Activated CD4-positive, alpha-beta T cell treated with anti-CD3 and anti-CD28 coated beads for 36 hours (primary cell): ENCODE measurements around the gene PANK2. TPM values are rescaled to one million over a fixed set of nuclear protein-coding genes. Genes with fewer than 3 reads are reported as not detected.
"Not testable (repeated sequence)": the region's sequence is repeated elsewhere in the genome, so short reads cannot be mapped to it uniquely, and the experiment has no call there.

Experiments used
- ATAC-seq: fragments of 200-7000 bp; cut with Tn5 transposase; one replicate; pipeline ENCODE4 v1.10.0; 2021; ENCODE audit warnings: mild to moderate bottlenecking, moderate library complexity
- CTCF ChIA-PET: fragments of 350-600 bp; sonication (Branson Sonifier 250); formaldehyde crosslinking; loops from one replicate; lab custom pipeline; 2021; ENCODE audit warnings: antibody characterized with exemption; lab: Charles Lee
- POLR2A ChIA-PET: fragments of 350-600 bp; sonication (Branson Sonifier 250); formaldehyde crosslinking; loops from one replicate; lab custom pipeline; 2021; ENCODE audit warnings: antibody characterized with exemption, inconsistent platforms; lab: Charles Lee
- DNase-seq: peaks from one replicate; pipeline ENCODE4 v3.0.0-alpha.2; 2020
- H3K27ac Mint-ChIP-seq: one replicate; pipeline ENCODE4 v1.8.0; 2021; ENCODE audit warnings: mixed read lengths
- H3K27me3 Mint-ChIP-seq: one replicate; pipeline ENCODE4 v1.8.0; 2021; ENCODE audit warnings: mixed read lengths
- H3K36me3 Mint-ChIP-seq: one replicate; pipeline ENCODE4 v1.8.0; 2021; ENCODE audit warnings: low read depth, mixed read lengths
- H3K4me1 Mint-ChIP-seq: one replicate; pipeline ENCODE4 v1.8.0; 2021; ENCODE audit warnings: mixed read lengths
- H3K4me3 Mint-ChIP-seq: one replicate; pipeline ENCODE4 v1.8.0; 2021; ENCODE audit warnings: mild to moderate bottlenecking, moderate library complexity, mixed read lengths
- H3K9me3 Mint-ChIP-seq: one replicate; pipeline ENCODE4 v1.8.0; 2021; ENCODE audit warnings: low read depth, mixed read lengths
- intact Hi-C, 2 experiments: fragments of 100-400 bp; cut with DNase I in 1 of 2; cut with micrococcal nuclease in 1 of 2; formaldehyde crosslinking; loops; one replicate each; pipeline versions ENCODE4 v1.14.2 to v1.15.1; 2022 to 2024; cut with DNase I, micrococcal nuclease
- total RNA-seq, 2 experiments: library from RNA; stranded (reverse); gene quantifications; one replicate each; pipeline ENCODE4 v1.2.3, GENCODE V29; 2021

PANK2 gene
- total RNA-seq, 2 experiments from 2014 or later, result 37.2 to 50.2 TPM

- peaks cover 49% of the 10 kb centered on the region for H3K36me3 Mint-ChIP-seq
- H3K27me3 Mint-ChIP-seq, result no peaks in the 10 kb centered on the region
- ATAC-seq (no peak), DNase-seq (peak; percentile 18)
- H3K4me3 Mint-ChIP-seq, result peak overlapping the region; percentile 95
- no peaks in the 10 kb centered on the region for H3K9me3 Mint-ChIP-seq
- peaks cover 51% of the 10 kb centered on the region for H3K4me1 Mint-ChIP-seq
- peak overlapping the region; percentile 93 for H3K27ac Mint-ChIP-seq
- intact Hi-C loops, result loop anchor here in 1 of 2 experiments (5.0 kb wide), 1 partner anchor 197 kb away; no protein-coding TSS in a partner anchor
- POLR2A ChIA-PET, result interaction anchor here (0.6 kb wide), 1 partner anchor 81 kb away, joined by 4 read pairs; no protein-coding TSS in a partner anchor
- CTCF ChIA-PET, result interaction anchor here (1.0 to 1.2 kb wide), 3 partner anchors 123 to 195 kb away, joined by 3 read pairs; no protein-coding TSS in a partner anchor
Observed at GRCh38 chr20:3890398-3890751, 1.2 kb downstream of the PANK2 start.

DNA sequence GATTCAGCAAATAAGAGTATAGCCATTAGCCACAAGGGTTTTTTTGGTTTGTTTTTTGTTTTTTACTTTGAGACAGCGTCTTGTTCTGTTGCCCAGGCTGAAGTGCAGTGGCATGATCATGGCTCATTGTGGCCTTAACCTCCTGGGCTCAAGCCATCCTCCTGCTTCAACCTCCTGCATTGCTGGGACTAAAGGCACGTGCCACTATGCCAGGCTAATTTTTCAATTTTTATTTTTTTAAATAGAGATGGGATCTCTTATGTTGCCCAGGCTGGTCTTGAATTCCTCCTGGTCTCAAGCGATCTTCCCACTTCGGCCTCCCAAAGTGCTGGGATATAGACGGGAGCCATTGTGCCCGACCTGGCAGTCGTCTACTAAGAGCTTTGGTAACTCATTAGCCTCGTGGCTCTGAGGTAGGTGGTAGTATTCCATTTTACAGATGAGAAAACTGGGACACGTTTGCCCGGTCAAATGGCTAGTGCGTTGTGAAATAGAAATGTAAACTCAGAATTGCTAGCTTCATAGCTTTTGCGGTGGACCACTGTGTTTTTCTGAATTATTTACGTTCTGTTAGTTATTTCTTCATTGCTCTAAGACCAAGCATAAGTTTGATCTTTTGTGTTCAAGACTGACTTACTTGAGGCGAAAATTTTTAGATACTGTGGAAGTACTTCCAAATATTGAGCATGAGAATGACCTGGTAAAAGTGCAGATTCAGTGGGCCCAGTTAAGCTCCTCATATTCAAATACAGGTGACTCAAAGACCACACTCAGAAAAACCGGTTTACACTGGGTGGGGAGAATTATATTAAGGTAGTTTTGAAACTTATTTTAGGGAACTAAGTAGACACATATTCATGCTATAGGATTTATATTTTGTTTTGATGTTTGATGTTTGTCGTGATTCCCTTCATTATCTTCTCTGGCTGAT lies 2.1 kb downstream of the PANK2 start:
- ChIA-PET CTCF (interaction anchor here (0.6 to 1.2 kb wide), 6 partner anchors 9 to 194 kb away, joined by 3 to 5 read pairs (median 3); no protein-coding TSS in a partner anchor), POLR2A (interaction anchor here (0.6 kb wide), 2 partner anchors 77 to 123 kb away, joined by 3 to 4 read pairs; partner anchors contain the start of gene ADISSP)
- ATAC-seq, result no peak
- peak overlapping the region; percentile 95 for H3K4me3 Mint-ChIP-seq
- no peaks in the 10 kb centered on the region for H3K27me3 Mint-ChIP-seq
- DNase-seq, result no peak
- intact Hi-C loops, result loop anchor here in 1 of 2 experiments (5.0 kb wide), 1 partner anchor 196 kb away; no protein-coding TSS in a partner anchor
- H3K27ac Mint-ChIP-seq, result peak overlapping the region; percentile 93
- no peaks in the 10 kb centered on the region for H3K9me3 Mint-ChIP-seq
- H3K4me1 Mint-ChIP-seq, result peaks cover 58% of the 10 kb centered on the region
- H3K36me3 Mint-ChIP-seq, result peaks cover 50% of the 10 kb centered on the region

GRCh38 chr20:3894796-3895195 lies 5.6 kb downstream of the PANK2 start:
- POLR2A ChIA-PET, result no interaction called here

DNA sequence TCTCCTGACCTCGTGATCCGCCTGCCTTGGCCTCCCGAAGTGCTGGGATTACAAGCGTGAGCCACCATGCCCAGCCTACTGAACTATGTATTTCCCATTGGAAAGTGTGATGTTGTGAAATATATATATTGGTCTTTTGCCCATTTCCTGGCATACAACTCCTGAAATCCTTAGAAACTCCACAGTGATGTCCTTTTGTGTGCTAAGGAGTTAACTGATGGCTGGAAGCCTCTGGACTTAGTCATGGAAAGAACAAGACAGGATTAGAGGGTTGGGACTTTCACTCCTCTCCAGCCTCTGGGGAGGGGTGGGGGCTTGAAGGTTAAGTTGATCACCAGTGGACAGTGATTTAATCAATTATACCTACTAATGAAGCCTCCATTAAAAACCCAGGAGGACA lies 7.1 kb downstream of the PANK2 start:
- no peaks in the 10 kb centered on the region for H3K9me3 Mint-ChIP-seq
- POLR2A ChIA-PET, result no interaction called here
- no peak overlapping the region for H3K4me3 Mint-ChIP-seq
- DNase-seq, result no peak
- peaks cover 45% of the 10 kb centered on the region for H3K36me3 Mint-ChIP-seq
- no peaks in the 10 kb centered on the region for H3K27me3 Mint-ChIP-seq
- ATAC-seq, result no peak
- no peak overlapping the region for H3K27ac Mint-ChIP-seq
- CTCF ChIA-PET, result no interaction called here
- H3K4me1 Mint-ChIP-seq, result peaks cover 78% of the 10 kb centered on the region
- intact Hi-C loops, result no loop called here

More at GRCh38 chr20:3894796-3895195, 5.6 kb downstream of the PANK2 start:
- Mint-ChIP-seq H3K36me3 (peaks cover 52% of the 10 kb centered on the region), H3K27me3 (no peaks in the 10 kb centered on the region), H3K4me1 (peaks cover 75% of the 10 kb centered on the region), H3K27ac (peak overlapping the region; percentile 48), H3K4me3 (no peak overlapping the region), H3K9me3 (no peaks in the 10 kb centered on the region)
- CTCF ChIA-PET, result interaction anchor here (0.6 kb wide), 1 partner anchor 62 kb away, joined by 3 read pairs; no protein-coding TSS in a partner anchor
- intact Hi-C loops, result loop anchor here in 1 of 2 experiments (5.0 kb wide), 1 partner anchor 193 kb away; no protein-coding TSS in a partner anchor
- DNase-seq (no peak), ATAC-seq (no peak)

- CTCF ChIA-PET, result interaction anchor here (0.7 to 0.8 kb wide), 2 partner anchors 11 to 112 kb away, joined by 3 read pairs; no protein-coding TSS in a partner anchor
- peaks cover 78% of the 10 kb centered on the region for H3K4me1 Mint-ChIP-seq
Observed at GRCh38 chr20:3896853-3897583, 7.8 kb downstream of the PANK2 start.

DNA sequence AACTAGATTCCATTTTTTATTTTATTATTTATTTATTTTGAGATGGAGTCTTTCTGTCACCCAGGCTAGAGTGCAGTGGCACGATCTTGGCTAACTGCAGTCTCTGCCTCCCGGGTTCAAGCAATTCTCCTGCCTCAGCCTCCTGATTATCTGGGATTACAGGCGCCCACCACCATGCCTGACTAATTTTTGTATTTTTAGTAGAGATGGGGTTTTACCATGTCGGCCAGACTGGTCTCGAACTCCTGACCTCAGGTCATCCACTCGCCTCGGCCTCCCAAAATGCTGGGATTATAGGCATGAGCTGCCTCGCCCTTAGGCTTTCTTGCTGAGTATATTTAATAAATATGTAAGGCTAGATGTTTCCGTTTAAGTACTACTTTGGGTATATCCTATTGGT lies 9.0 kb downstream of the PANK2 start:
- H3K4me3 Mint-ChIP-seq, POLR2A ChIA-PET, ATAC-seq, DNase-seq, H3K9me3 Mint-ChIP-seq, H3K27ac Mint-ChIP-seq, H3K27me3 Mint-ChIP-seq, intact Hi-C loops: not testable (repeated sequence)
- H3K4me1 Mint-ChIP-seq, result peaks cover 74% of the 10 kb centered on the region
- peaks cover 28% of the 10 kb centered on the region for H3K36me3 Mint-ChIP-seq
- CTCF ChIA-PET, result interaction anchor here (0.6 kb wide), 1 partner anchor 79 kb away, joined by 4 read pairs; no protein-coding TSS in a partner anchor

More at GRCh38 chr20:3896853-3897583, 7.8 kb downstream of the PANK2 start:
- Mint-ChIP-seq H3K27ac (peak overlapping the region; percentile 34), H3K36me3 (peaks cover 40% of the 10 kb centered on the region), H3K4me3 (no peak overlapping the region), H3K27me3 (no peaks in the 10 kb centered on the region), H3K9me3 (no peaks in the 10 kb centered on the region)
- intact Hi-C loops, result no loop called here
- ATAC-seq (no peak), DNase-seq (no peak)
- POLR2A ChIA-PET, result no interaction called here

- ATAC-seq (no peak), DNase-seq (no peak)
- Mint-ChIP-seq H3K27ac (no peak overlapping the region), H3K36me3 (peaks cover 25% of the 10 kb centered on the region), H3K4me3 (no peak overlapping the region), H3K4me1 (peaks cover 69% of the 10 kb centered on the region), H3K27me3 (no peaks in the 10 kb centered on the region), H3K9me3 (no peaks in the 10 kb centered on the region)
- intact Hi-C loops, result no loop called here
- CTCF ChIA-PET, result interaction anchor here (0.6 kb wide), 1 partner anchor 80 kb away, joined by 4 read pairs; no protein-coding TSS in a partner anchor
- POLR2A ChIA-PET, result no interaction called here
Observed at GRCh38 chr20:3898639-3899038, 9.5 kb downstream of the PANK2 start.

GRCh38 chr20:3900187-3900604 lies 11.0 kb downstream of the PANK2 start:
- ChIA-PET CTCF (interaction anchor here (0.6 to 1.5 kb wide), 4 partner anchors 9 to 185 kb away, joined by 3 to 5 read pairs (median 4); no protein-coding TSS in a partner anchor), POLR2A (no interaction called here)
- ATAC-seq (peak; percentile 57), DNase-seq (no peak)
- H3K36me3 Mint-ChIP-seq, result peaks cover 23% of the 10 kb centered on the region
- intact Hi-C loops, result no loop called here
- H3K4me3 Mint-ChIP-seq, result no peak overlapping the region
- H3K27me3 Mint-ChIP-seq, result no peaks in the 10 kb centered on the region
- no peaks in the 10 kb centered on the region for H3K9me3 Mint-ChIP-seq
- peaks cover 78% of the 10 kb centered on the region for H3K4me1 Mint-ChIP-seq
- peak overlapping the region; percentile 78 for H3K27ac Mint-ChIP-seq

DNA sequence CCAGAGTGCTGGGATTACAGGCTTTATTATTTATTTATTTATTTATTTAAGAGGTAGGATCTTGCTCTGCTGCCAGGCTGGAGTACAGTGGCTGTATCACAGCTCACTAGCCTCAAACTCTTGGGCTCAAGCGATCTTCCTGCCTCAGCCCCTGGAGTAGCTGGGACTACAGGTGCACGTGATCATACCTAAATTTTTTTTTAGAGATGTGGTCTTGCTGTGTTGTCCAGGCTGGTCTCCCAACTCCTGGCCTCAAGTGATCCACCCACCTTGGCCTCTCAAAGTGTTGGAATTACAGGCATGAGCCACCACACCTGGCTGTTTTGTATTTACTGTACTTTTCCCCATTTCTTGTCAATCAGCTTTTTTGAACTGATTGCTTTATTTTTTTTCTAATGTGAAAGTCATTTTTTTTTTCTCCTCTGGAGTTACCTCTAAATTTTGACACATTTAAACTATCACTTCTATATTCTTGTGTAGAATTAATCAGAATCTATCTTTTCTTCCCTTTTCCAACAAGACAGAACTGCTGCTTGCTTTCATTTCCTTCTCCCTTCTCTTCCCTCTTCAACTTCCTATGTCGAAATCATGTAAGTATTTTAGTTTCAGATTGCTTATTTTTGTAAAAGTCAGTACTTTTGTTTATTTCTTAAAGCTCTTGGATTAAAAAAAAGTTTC lies 12.0 kb downstream of the PANK2 start:
- Mint-ChIP-seq H3K4me1 (peaks cover 77% of the 10 kb centered on the region), H3K27me3 (no peaks in the 10 kb centered on the region), H3K36me3 (peaks cover 19% of the 10 kb centered on the region), H3K27ac (peak overlapping the region; percentile 62), H3K9me3 (no peaks in the 10 kb centered on the region), H3K4me3 (no peak overlapping the region)
- ChIA-PET POLR2A (interaction anchor here (0.6 to 0.7 kb wide), 2 partner anchors 190 to 915 kb away, joined by 3 to 4 read pairs; no protein-coding TSS in a partner anchor), CTCF (interaction anchor here (1.2 to 1.5 kb wide), 4 partner anchors 10 to 184 kb away, joined by 3 to 5 read pairs (median 4); no protein-coding TSS in a partner anchor)
- intact Hi-C loops, result no loop called here
- no peak for DNase-seq
- ATAC-seq, result no peak

DNA sequence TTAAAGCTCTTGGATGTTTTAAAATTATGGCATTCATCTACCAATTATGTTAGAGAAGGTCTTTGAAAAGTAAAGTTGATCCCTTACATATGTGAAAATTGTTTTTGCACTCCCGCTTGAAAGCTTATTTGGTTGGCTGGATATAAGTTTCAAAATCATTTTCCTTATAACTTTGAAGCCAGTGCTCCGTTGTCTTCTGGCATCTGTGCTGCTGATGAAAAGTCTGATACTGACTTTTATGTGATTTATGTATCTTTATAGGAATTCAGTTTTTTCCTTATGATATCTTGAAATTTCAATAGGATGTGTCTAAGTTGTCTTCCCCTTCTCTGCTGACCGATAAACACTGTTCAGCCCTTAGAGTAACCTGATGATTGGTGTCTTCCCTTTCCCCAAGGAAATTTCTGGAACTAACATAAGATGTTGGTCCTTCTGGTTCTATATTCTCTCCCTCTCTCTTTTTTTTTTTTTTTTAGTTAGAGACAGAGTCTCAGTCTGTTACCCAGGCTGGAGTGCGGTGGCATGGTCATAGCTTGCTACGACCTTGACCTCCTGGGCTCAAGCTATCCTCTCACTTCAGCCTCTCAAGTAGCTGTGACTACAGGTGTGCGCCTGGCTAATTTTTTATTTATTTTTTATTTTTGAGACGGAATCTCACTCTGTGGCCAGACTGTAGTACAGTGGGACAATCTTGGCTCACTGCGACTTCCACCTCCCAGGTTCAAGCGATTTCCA lies 12.7 kb downstream of the PANK2 start:
- ATAC-seq (no peak), DNase-seq (no peak)
- ChIA-PET POLR2A (no interaction called here), CTCF (interaction anchor here (1.2 kb wide), 1 partner anchor 76 kb away, joined by 4 read pairs; no protein-coding TSS in a partner anchor)
- H3K36me3 Mint-ChIP-seq, result peaks cover 18% of the 10 kb centered on the region
- no peaks in the 10 kb centered on the region for H3K27me3 Mint-ChIP-seq
- peak overlapping the region; percentile 62 for H3K27ac Mint-ChIP-seq
- no peaks in the 10 kb centered on the region for H3K9me3 Mint-ChIP-seq
- H3K4me3 Mint-ChIP-seq, result no peak overlapping the region
- H3K4me1 Mint-ChIP-seq, result peaks cover 76% of the 10 kb centered on the region
- intact Hi-C loops, result no loop called here
